Measurements from ENCODE around the gene RAD21L1. TPM values are rescaled to one million over a fixed set of nuclear protein-coding genes. Genes with fewer than 3 reads are reported as not detected.
A peak's percentile ranks its signal among the peaks of the same experiment; 100 is the strongest.

The RAD21L1 gene
- total and polyA plus RNA-seq, 5 donors, result not detected

GRCh38 chr20:1264727-1265126, 38.9 kb downstream of the RAD21L1 start:
- Histone ChIP-seq H3K4me1 (ENCODE audit: control insufficient read depth, insufficient read depth, low read length) (no peaks in the 10 kb centered on the region), H3K27ac (ENCODE audit: low read length) (no peak overlapping the region), H3K9me3 (ENCODE audit: control insufficient read depth, low read length) (no peaks in the 10 kb centered on the region), H3K4me3 (ENCODE audit: low read length) (no peak overlapping the region), H3K27me3 (ENCODE audit: control insufficient read depth, insufficient read depth) (no peaks in the 10 kb centered on the region)
- no peak for ATAC-seq
- intact Hi-C loops (cut with DNase I), result no loop called here
- WGBS, result 61% methylated on average over 2 of the region's 2 CpGs
- no peak for DNase-seq

- no peaks in the 10 kb centered on the region for H3K9me3 ChIP-seq (ENCODE audit: control insufficient read depth, low read length)
- no peaks in the 10 kb centered on the region for H3K4me1 ChIP-seq (ENCODE audit: control insufficient read depth, insufficient read depth, low read length)
- no peak for DNase-seq
- intact Hi-C loops (cut with DNase I), result no loop called here
- H3K4me3 ChIP-seq (ENCODE audit: low read length), result peak overlapping the region; percentile 87
- H3K27ac ChIP-seq (ENCODE audit: low read length), result no peak overlapping the region
- H3K27me3 ChIP-seq (ENCODE audit: control insufficient read depth, insufficient read depth), result no peaks in the 10 kb centered on the region
- WGBS, result 95% methylated on average over 4 of the region's 4 CpGs
- no peak for ATAC-seq
Measured at GRCh38 chr20:1265226-1265915, 39.5 kb downstream of the RAD21L1 start.

- DNase-seq (no peak), ATAC-seq (no peak)
- H3K27me3 ChIP-seq (ENCODE audit: control insufficient read depth, insufficient read depth), result no peaks in the 10 kb centered on the region
- intact Hi-C loops (cut with DNase I), result no loop called here
- H3K4me1 ChIP-seq (ENCODE audit: control insufficient read depth, insufficient read depth, low read length), result no peaks in the 10 kb centered on the region
- WGBS, result 5% methylated on average over 10 of the region's 10 CpGs
- peak overlapping the region; percentile 31 for H3K27ac ChIP-seq (ENCODE audit: low read length)
- no peaks in the 10 kb centered on the region for H3K9me3 ChIP-seq (ENCODE audit: control insufficient read depth, low read length)
- peak overlapping the region; percentile 87 for H3K4me3 ChIP-seq (ENCODE audit: low read length)
Measured at GRCh38 chr20:1265916-1266166, 40.0 kb downstream of the RAD21L1 start.

GRCh38 chr20:1266167-1266973, 40.5 kb downstream of the RAD21L1 start, which contains the start of gene SNPH:
Gene SNPH, plus strand, starts transcription at chr20:1266294. Its CDS starts 29,946 bp downstream, at chr20:1296240.
- peak within 1 kb of the TSS; percentile 31 for H3K27ac ChIP-seq (ENCODE audit: low read length)
- WGBS, result under 1% methylated on average over 61 of the region's 61 CpGs
- intact Hi-C loops (cut with DNase I), result no loop called here
- peak; percentile 78 to 93 (median 89) for DNase-seq
- H3K27me3 ChIP-seq (ENCODE audit: control insufficient read depth, insufficient read depth), result no peaks in the 10 kb centered on the region
- peak; percentile 94 for ATAC-seq
- peak within 1 kb of the TSS; percentile 87 for H3K4me3 ChIP-seq (ENCODE audit: low read length)
- H3K4me1 ChIP-seq (ENCODE audit: control insufficient read depth, insufficient read depth, low read length), result no peaks in the 10 kb centered on the region
- H3K9me3 ChIP-seq (ENCODE audit: control insufficient read depth, low read length), result no peaks in the 10 kb centered on the region

GRCh38 chr20:1267161-1267560, 41.3 kb downstream of the RAD21L1 start:
- intact Hi-C loops (cut with DNase I), result no loop called here
- H3K4me1 ChIP-seq (ENCODE audit: control insufficient read depth, insufficient read depth, low read length), result no peaks in the 10 kb centered on the region
- no peak for ATAC-seq
- 72% methylated on average over 8 of the region's 8 CpGs for WGBS
- H3K27me3 ChIP-seq (ENCODE audit: control insufficient read depth, insufficient read depth), result no peaks in the 10 kb centered on the region
- H3K4me3 ChIP-seq (ENCODE audit: low read length), result no peak overlapping the region
- H3K9me3 ChIP-seq (ENCODE audit: control insufficient read depth, low read length), result no peaks in the 10 kb centered on the region
- no peak for DNase-seq
- no peak overlapping the region for H3K27ac ChIP-seq (ENCODE audit: low read length)

- intact Hi-C loops (cut with DNase I), result no loop called here
- no peaks in the 10 kb centered on the region for H3K4me1 ChIP-seq (ENCODE audit: control insufficient read depth, insufficient read depth, low read length)
- no peak overlapping the region for H3K4me3 ChIP-seq (ENCODE audit: low read length)
- H3K9me3 ChIP-seq (ENCODE audit: control insufficient read depth, low read length), result no peaks in the 10 kb centered on the region
- no peak for ATAC-seq
- H3K27ac ChIP-seq (ENCODE audit: low read length), result no peak overlapping the region
- DNase-seq, result no peak
- 81% methylated on average over 3 of the region's 3 CpGs for WGBS
- H3K27me3 ChIP-seq (ENCODE audit: control insufficient read depth, insufficient read depth), result no peaks in the 10 kb centered on the region
Measured at GRCh38 chr20:1267809-1268374, 42.0 kb downstream of the RAD21L1 start.

GRCh38 chr20:1269235-1269634, 43.4 kb downstream of the RAD21L1 start:
- H3K9me3 ChIP-seq (ENCODE audit: control insufficient read depth, low read length), result no peaks in the 10 kb centered on the region
- H3K4me1 ChIP-seq (ENCODE audit: control insufficient read depth, insufficient read depth, low read length), result no peaks in the 10 kb centered on the region
- 85% methylated on average over 8 of the region's 8 CpGs for WGBS
- DNase-seq (no peak), ATAC-seq (no peak)
- H3K27ac ChIP-seq (ENCODE audit: low read length), result no peak overlapping the region
- no peak overlapping the region for H3K4me3 ChIP-seq (ENCODE audit: low read length)
- H3K27me3 ChIP-seq (ENCODE audit: control insufficient read depth, insufficient read depth), result no peaks in the 10 kb centered on the region
- intact Hi-C loops (cut with DNase I), result no loop called here

GRCh38 chr20:1269850-1270249, 44.0 kb downstream of the RAD21L1 start:
- WGBS, result 94% methylated on average over 3 of the region's 3 CpGs
- Histone ChIP-seq H3K9me3 (ENCODE audit: control insufficient read depth, low read length) (no peaks in the 10 kb centered on the region), H3K27me3 (ENCODE audit: control insufficient read depth, insufficient read depth) (no peaks in the 10 kb centered on the region), H3K4me3 (ENCODE audit: low read length) (no peak overlapping the region), H3K27ac (ENCODE audit: low read length) (no peak overlapping the region), H3K4me1 (ENCODE audit: control insufficient read depth, insufficient read depth, low read length) (no peaks in the 10 kb centered on the region)
- ATAC-seq (no peak), DNase-seq (no peak)
- intact Hi-C loops (cut with DNase I), result no loop called here

GRCh38 chr20:1272368-1273100, 46.7 kb downstream of the RAD21L1 start:
- no peak overlapping the region for H3K27ac ChIP-seq (ENCODE audit: low read length)
- DNase-seq (no peak), ATAC-seq (no peak)
- H3K4me3 ChIP-seq (ENCODE audit: low read length), result no peak overlapping the region
- H3K27me3 ChIP-seq (ENCODE audit: control insufficient read depth, insufficient read depth), result no peaks in the 10 kb centered on the region
- H3K9me3 ChIP-seq (ENCODE audit: control insufficient read depth, low read length), result no peaks in the 10 kb centered on the region
- H3K4me1 ChIP-seq (ENCODE audit: control insufficient read depth, insufficient read depth, low read length), result no peaks in the 10 kb centered on the region
- 74% methylated on average over 6 of the region's 6 CpGs for WGBS
- intact Hi-C loops (cut with DNase I), result no loop called here

GRCh38 chr20:1273366-1273765, 47.5 kb downstream of the RAD21L1 start:
- H3K4me3 ChIP-seq (ENCODE audit: low read length), result no peak overlapping the region
- intact Hi-C loops (cut with DNase I), result no loop called here
- DNase-seq, result no peak
- 95% methylated on average over 2 of the region's 2 CpGs for WGBS
- no peak for ATAC-seq
- H3K4me1 ChIP-seq (ENCODE audit: control insufficient read depth, insufficient read depth, low read length), result no peaks in the 10 kb centered on the region
- H3K9me3 ChIP-seq (ENCODE audit: control insufficient read depth, low read length), result no peaks in the 10 kb centered on the region
- H3K27me3 ChIP-seq (ENCODE audit: control insufficient read depth, insufficient read depth), result no peaks in the 10 kb centered on the region
- H3K27ac ChIP-seq (ENCODE audit: low read length), result no peak overlapping the region

Data from right cardiac atrium (tissue), 5 donors.